AG09309 (cell line): ENCODE results near the gene TMBIM1.

ENCODE experiments used
- DNase-seq: peaks from one replicate; pipeline ENCODE4 v3.0.0-alpha.2; 2010; ENCODE audit warnings: low read depth
- H3K4me3 ChIP-seq: 2 replicates; pipeline ENCODE4 v1.5.1; 2011; ENCODE audit warnings: mild to moderate bottlenecking, low read depth, low read length, moderate library complexity; ENCODE audit not compliant: control insufficient read depth
- TF ChIP-seq, protein P1 (sequence below): IDR thresholded peaks from 2 replicates; pipeline ENCODE4 v1.5.1; 2011; ENCODE audit warnings: mild to moderate bottlenecking, low read depth, low read length, inconsistent platforms; ENCODE audit not compliant: insufficient read depth, control insufficient read depth; ENCODE audit errors: missing control alignments

Gene TMBIM1

GRCh38 chr2:218282173-218282991 lies 9.9 kb downstream of the TMBIM1 start:
- DNase-seq, result no peak
- TF ChIP-seq, protein P1, sequence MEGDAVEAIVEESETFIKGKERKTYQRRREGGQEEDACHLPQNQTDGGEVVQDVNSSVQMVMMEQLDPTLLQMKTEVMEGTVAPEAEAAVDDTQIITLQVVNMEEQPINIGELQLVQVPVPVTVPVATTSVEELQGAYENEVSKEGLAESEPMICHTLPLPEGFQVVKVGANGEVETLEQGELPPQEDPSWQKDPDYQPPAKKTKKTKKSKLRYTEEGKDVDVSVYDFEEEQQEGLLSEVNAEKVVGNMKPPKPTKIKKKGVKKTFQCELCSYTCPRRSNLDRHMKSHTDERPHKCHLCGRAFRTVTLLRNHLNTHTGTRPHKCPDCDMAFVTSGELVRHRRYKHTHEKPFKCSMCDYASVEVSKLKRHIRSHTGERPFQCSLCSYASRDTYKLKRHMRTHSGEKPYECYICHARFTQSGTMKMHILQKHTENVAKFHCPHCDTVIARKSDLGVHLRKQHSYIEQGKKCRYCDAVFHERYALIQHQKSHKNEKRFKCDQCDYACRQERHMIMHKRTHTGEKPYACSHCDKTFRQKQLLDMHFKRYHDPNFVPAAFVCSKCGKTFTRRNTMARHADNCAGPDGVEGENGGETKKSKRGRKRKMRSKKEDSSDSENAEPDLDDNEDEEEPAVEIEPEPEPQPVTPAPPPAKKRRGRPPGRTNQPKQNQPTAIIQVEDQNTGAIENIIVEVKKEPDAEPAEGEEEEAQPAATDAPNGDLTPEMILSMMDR, result no peak
- H3K4me3 ChIP-seq, result no peak overlapping the region

DNA sequence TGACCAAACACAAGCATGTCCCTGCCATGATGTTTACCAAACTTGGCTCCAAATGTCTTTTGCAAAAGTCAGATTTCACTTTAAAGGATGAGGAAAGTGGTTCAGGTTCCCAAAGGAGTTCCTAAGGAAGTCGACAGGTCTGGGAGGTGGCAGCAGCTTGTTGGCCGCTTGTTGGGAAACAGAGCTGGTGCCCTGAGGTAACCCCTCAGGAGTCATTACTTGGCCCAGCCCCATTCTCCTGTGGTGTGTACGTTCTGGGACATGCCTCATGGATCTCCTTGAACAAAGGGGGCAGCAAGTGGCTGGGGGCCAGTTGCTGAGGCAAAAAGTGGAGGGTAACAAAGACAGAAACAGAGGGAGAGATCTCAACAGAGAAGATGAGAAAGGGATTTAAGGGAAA lies 10.9 kb downstream of the TMBIM1 start:
- TF ChIP-seq, protein P1, result no peak
- no peak for DNase-seq
- H3K4me3 ChIP-seq, result no peak overlapping the region

- no peak overlapping the region for H3K4me3 ChIP-seq
- DNase-seq, result no peak
- TF ChIP-seq, protein P1, result no peak
These were observed 11.9 kb downstream of the TMBIM1 start for GRCh38 chr2:218280260-218280870.

DNA sequence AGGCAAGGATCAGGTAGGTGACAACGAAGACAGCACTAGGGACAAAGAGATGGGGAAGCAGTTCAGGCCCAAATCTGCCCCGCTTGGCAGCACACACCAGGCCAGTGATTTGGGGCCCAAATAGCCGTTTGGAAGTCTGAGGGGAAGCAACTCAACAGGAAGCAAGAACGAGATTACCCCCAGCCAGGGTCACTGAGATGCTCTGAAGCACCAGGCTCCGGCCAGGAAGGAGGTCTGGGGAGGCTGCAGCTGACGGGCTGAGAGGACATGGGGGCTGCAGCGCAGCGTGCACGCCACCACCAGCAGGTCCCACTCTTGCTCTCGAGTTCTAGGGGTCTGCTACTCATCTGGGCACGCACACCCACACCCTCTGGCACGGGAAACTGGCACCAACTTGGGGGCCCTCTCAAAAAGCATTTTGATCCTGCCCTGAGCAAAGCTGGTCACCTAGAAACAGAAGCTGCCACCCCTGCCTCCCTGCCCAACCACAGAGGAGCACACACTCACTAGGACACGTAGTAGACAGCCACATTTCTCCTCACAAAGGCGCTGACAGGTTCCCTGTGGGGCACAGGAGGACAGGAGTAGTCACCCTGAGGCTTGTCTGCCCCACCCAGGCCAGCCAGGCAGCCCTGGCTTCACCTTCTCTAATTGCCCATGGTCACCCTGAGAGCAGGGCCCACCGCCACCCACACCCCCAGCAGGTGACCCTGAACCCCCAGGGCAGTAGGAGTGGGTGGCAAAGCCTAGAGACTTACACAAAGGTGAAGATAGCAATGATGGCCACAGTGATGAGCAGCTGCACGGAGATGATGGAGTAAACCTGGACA lies 13.6 kb downstream of the TMBIM1 start:
- DNase-seq, result no peak
- H3K4me3 ChIP-seq, result no peak overlapping the region
- TF ChIP-seq, protein P1, result no peak

DNA sequence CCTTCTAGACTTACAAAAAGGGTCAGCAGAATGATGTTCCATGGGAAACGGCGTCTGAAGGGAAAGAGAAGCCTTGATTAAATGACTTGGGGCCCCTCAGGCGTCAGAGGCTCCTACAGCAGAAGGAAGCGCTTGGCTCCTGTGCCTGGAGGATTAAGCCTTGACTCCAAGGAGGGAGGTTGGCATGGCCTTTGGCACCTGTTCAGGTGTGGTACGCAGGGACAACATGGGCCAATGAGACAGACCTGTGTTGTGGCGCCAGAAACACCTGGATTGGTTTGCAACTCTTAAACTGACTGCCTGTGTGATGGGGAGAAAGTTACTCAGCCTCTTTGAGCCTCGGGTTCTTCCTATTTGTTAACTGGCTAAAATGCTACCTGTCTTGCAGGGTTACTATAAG lies 14.4 kb downstream of the TMBIM1 start:
- TF ChIP-seq, protein P1, result no peak
- no peak overlapping the region for H3K4me3 ChIP-seq
- no peak for DNase-seq

GRCh38 chr2:218276986-218277755 lies 15.1 kb downstream of the TMBIM1 start:
- H3K4me3 ChIP-seq, result no peak overlapping the region
- TF ChIP-seq, protein P1, result peak; percentile 12
- DNase-seq, result no peak
